ENCODE measurements around the gene TFF3.

Gene TFF3

DNA sequence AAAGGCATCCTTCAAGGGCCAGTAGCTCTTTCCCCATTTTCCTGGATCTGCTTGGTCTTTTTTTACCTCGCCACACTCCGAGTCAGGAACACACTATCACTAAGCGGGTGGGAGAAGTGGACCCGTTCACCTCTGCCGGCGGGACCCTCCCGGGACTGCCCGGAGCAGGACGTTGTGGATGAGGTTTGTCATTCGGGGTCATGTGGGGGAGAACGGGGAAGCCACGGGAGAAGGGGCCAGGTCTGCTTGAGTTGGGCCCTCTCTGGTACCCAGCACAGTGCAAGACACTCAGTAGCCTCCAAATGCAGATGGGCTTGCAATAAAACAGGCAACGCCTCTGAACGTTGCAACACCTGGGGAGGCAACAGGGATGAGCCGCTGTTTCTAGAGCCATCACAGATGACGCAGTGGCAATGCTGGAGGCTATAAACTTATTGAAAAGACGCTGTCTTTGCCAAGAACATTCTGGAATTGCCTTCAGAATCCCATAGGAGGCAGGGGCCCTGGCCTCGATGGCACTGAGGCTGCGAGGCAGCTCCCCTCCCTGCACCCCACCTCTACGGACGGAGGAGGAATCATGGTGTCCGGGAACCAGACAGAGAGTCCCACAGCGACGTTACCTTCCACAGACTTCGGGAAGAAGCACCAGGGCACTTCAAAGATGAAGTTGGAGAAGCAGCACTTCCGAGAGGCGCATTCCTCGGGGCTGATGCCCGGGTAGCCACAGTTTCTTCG, 31.8 kb upstream of the TFF3 start:
- DNase-seq (ENCODE audit: low read depth): no peak

DNA sequence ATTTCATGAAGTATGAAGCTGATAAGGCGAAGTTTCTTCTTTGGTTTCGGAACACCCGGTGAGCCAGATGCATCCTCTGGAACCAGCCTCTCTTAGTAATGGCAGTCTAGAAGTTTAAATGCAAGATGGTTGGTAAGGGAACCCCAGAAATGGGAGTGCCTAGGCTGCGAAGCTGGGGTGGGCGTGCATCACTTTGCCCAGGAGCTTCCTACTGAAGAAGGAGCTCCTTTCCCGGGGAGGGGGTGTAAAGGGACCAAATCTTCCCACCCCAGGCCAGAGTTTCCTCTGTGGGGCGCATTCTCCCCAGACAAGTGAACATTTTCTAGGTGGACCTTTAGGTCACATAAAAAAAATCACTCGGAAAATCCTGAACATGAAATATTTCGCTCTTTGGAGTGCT, 31.2 kb upstream of the TFF3 start:
- no peak for DNase-seq (ENCODE audit: low read depth)

DNA sequence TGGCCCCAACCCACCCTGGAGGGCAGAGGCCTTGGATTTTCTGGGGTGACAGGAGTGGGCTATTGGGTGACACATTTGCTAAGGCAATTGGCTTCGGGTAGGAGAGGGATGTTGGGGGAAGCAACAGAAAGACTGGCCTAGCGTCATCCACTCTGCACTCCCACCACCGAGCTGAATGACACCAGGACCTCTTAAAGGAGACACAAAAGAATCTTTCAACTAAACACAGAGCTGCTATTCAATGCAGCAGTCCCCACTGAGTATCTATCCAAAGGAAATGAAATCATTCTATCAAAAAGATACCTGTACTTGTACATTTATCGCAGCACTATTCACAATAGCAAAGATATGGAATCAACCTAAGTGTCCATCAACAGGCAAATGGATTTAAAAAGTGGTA, 29.4 kb upstream of the TFF3 start:
- DNase-seq (ENCODE audit: low read depth): no peak

DNA sequence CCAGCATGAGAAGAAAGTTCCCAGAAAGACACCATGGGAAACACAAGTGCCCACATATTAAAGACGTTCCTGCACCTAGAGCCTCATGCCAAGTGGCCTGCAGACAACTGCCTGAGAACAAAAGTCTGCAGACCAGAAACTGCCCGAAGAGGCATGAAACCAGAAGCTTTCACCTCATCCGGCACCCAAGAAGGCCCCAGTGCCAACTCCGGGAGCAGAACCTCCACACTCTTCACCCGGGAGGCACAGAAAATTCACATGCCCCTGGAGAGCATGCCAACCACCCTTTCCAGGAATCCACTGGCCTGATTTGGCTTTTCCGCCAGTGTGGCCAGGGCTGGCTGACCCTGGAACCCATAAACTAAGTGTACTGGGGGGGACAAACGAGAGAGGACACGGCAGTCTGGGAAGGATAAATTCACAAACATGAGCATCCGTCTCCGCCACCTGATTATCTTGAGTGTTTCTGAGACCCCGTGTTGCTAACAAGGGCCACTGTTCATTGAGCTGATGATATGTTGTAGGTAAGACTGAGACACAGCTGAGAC, 28.8 kb upstream of the TFF3 start:
- no peak for DNase-seq (ENCODE audit: low read depth)

DNA sequence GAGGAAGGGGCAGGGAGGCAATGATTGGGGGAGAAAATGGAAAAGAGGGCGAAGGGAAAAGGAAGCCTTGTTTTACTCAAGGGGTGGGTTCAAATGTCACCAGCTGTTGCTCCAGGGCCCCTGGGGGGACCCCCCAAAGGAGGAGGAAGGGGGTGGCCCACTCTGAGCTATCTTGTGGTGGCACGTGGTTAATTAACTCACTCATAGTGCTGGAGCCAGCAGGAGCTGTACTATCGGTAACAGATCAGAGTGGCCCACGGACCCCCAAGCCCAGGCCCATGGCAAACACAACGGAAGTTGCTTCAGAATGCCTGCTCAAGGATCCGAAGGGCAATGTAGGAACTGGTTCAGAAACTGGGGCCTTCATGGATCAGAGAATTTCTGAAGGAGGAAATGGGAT, 28.3 kb upstream of the TFF3 start:
- no peak for DNase-seq (ENCODE audit: low read depth)

DNA sequence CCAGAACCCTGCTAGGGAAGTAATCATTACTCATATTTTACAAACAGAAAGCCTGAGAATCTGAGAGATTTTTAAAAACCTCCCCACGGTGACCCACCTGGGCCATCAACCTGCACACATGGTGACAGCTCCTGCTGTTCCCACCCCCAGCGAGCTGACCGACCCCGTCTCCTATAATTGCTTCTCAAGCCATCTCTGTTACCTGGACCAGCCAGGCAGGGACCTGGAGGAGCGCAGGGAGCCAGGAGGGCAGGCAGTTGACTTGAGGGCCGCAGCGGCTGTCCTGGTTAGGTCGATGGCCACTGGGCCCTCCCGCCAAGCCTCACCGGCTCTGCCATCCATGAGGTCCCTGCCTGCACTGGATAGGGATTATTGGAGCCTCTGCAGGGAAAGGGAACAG, 27.9 kb upstream of the TFF3 start:
- DNase-seq (ENCODE audit: low read depth): no peak

DNA sequence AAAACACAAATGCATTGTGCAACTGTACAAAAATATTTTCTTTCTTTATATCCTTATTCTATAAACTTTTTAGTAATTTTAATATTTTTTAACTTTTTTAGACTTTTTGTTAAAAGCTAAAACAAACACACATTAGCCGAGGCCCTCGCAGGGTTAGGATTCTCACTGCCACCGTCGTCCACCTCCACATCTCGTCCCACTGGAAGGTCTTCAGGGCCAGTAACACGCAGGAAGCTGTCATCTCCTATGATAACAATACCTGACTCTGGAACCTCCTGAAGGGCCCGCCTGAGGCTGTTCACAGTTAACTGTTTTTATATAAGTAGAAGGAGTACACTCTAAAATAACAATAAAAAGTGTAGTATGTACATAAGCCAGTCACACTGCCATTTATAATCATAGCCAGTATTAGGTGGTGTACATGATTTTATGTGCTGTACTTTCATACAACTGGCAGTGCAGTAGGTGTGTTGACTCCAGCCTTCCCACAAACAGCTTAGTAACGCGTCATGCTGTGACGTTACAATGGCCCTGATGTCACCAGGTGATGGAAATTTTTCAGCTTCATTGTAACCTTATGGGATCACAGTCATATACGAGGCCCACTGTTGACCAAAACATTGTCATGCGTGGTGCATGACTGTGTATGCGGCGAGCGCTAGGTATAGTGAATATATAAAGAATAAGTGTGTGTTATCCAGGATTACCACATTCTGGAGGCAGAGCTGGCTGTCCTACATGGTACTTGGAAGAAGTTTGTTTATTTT, 26.8 kb upstream of the TFF3 start:
- no peak for DNase-seq (ENCODE audit: low read depth)

DNA sequence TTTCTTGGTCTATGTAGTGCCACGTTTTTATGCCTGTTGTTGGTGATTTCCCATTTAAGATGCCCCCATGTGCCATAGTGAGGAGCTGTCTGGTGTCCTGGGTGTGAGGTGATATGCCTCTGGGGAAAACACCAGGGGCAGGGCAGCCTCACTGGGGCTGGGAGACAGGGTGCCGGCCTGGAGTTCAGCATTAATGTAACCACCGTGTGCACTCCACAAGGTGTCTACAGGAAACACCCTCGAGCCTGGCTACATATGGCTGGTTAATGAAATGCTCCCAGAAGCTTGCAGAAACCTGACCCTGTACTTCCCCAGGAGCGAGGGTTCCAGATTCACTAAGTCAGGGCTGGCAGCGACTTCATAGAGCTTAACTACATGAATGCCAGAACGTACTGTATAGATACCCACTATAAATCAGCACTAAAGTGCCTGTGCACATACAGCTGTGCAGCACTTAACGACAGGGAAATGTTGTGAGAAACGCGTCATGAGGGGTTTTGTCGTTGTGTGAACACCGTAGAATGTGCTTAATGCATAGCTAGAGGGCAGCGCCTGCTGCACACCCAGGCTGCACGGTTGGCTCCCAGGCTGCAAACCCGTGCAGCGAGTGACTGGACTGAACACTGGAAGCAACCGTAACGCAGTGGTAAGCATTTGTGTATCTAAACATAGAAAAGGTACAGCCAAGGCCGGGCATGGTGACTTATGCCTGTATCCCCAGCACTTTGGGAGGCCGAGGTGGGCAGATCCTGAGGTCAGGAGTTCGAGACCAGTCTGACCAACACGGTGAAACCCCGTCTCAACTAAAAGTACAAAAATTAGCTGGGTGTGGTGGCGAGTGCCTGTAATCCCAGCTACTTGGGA, 25.2 kb upstream of the TFF3 start:
- no peak for DNase-seq (ENCODE audit: low read depth)

DNA sequence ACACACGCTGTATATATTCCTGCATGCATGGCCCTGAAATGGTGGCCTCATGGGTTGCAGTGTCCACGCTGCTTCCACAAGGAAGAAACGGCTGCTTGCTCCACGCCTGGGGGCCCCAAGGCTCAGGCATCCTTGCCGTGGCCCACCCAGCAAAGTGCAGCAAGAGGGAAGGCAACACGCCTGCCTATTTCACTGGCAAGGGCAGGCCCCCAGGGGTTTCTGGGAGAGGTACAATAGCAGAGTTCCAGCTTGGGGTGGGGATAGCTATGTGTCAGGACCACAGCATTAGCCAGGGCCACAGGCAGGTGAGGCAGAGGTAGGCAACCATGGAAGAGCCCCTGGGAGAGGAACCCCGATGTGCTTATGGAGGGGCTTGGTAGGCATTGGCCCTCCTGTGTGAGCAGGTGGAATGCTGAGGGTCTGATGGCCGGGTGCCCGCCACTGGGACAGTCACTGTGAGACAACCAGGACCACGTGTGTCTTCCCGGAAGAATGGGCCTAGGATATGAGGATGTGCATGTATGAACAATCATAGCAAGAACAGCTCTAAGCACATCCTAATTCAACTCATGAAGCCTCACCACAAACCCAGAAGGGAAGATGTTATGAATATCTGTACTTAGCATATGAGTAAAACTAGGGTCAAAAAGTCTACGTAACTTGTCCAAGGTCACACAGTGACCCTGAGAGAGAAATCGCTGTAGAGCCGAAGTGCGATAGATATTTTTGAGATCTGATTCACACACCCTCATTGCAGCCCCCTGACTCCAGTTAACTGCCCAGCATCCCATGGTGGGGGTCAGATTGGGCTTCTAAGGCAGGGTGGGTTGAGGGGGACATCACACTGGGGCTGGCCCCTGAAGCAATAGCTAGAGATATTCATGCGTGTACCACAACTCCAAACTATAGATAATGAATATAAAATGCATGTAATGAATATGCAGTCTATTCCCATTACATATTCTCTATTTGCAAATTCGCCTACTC, 23.8 kb upstream of the TFF3 start:
- DNase-seq (ENCODE audit: low read depth): no peak

DNA sequence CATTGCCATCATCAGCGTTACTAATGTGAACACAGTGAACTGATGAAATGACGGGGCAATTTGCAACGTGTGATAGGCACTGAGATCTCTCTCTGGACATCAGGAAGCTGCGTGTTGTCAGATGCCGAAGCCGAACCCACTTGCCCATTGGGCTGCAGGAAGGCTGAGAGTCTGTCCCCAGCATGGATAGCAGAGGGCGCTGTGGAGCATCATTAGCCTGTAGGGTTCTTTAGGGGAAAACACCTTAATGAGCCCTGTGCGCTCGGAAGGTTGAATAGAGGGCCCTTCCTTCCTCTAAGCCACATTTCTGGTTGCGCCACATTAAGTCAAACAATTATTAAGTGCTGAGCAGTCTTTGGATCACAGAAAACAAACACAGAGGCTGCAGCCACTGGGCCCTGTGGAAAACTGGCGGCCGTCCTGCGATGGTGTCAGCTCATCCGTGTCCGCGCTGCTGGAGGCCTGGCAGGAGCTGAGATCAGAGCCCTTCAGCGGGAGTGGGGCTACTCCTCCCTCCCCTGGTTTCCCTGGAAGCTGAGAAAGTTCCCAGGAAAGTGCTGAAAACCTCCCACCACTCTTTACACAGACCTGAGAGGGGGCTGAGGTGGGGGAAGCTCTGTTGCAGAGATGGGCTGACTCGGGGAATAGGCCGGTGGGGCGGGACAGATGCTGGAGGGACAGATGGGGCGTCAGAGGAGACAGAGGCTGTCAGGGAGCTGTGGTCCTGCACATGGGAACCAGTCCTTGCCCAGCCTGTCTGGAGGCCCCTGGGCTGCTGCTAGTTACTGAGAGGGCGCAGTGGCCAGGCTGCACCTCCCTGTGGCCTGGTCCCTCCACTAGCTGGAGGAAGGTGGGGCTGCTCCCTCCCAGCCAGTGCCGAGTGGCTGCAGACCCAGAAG, 22.9 kb upstream of the TFF3 start:
- DNase-seq (ENCODE audit: low read depth): peak; percentile 81

DNA sequence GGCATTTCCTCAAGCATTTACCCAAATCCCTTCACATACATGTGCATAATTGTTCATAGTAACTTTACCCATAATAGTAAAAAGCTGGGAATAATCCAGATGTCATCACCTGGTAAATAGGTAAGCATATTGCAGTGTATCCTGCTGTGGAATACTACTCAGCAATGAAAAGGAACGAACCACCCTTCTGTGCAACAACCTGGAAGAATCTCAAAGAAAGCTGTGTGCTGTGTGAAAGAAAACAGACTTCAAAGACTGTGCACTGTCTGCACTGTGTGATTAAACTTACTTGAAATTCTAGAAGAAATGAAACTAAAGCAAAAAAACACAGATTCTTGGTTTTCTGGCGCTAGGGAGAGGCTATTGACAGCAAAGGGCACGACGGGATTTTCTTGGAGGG, 22.1 kb upstream of the TFF3 start:
- DNase-seq (ENCODE audit: low read depth): no peak

DNA sequence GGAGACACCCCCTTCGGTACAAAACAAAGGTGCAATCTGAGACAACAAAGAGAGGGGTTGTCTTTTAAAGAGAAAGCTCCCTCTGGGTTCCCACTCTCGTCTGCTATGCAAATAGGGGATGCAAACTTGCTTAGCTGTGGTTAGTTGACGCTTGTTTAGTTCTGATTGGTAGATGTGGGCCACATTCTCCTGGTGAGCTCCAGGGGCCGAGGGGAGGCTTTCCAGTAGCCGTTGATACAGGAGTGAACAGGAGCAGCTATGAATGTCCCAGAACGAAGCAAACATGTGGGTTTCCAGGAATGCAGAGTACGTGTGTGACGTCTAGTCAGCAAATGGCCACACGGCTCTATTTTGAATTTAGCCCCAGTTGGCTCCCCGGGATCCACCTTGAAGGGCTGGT, 20.8 kb upstream of the TFF3 start:
- no peak for DNase-seq (ENCODE audit: low read depth)

DNA sequence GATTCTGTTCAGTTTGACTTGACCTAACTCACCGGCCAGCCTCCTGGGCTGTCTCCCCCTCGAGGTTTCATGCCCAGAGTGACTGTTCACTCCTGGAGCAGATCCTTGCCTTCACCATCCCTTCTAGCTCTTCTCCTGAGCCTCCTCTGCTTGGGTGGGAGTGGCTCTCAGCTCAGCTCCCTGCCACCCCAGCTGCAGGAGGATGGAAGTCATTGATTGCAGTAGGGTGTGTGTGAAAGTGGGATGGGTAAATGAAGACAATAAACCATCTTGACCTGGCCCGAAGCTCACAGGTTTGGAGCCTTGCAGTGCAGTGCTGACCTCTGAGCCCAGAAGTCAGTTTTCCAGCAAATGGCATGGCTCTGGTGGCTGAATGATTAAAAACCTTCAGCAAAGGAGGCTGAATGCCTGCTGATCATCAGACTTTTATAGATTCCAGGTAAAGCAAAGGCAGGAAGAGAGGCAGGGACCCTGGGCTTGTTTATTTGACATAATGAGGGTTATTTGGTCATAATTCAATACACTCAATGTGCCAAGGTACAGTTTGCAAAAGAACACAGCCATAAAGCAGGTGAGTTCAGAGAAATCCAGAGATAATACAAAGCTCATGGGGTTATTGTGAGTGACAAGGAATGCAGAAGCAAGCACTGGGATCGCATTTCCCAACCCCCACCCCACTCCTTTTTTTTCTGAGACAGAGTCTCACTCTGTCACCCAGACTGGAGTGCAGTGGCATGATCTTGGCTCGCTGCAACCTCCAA, 17.5 kb upstream of the TFF3 start:
- DNase-seq (ENCODE audit: low read depth): no peak

DNA sequence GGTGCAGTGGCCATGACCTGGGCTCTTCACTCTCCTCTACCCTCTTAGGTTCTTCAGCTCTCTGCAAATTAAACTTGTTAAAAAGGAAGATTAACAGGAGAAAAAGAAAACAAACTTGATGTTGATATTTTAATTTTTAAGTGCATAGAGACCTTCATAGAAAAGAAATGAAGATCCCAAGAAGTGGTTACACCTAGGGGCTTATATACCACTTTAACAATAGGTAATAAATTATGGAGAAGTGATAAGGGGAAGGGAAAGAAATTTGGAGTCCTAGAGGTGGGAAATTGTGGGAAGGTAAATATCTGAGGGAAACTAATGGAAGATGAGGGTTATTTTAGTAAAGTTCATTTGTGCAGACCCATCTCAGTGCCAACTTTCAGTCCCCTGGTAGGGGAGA, 16.5 kb upstream of the TFF3 start:
- DNase-seq (ENCODE audit: low read depth): no peak

DNA sequence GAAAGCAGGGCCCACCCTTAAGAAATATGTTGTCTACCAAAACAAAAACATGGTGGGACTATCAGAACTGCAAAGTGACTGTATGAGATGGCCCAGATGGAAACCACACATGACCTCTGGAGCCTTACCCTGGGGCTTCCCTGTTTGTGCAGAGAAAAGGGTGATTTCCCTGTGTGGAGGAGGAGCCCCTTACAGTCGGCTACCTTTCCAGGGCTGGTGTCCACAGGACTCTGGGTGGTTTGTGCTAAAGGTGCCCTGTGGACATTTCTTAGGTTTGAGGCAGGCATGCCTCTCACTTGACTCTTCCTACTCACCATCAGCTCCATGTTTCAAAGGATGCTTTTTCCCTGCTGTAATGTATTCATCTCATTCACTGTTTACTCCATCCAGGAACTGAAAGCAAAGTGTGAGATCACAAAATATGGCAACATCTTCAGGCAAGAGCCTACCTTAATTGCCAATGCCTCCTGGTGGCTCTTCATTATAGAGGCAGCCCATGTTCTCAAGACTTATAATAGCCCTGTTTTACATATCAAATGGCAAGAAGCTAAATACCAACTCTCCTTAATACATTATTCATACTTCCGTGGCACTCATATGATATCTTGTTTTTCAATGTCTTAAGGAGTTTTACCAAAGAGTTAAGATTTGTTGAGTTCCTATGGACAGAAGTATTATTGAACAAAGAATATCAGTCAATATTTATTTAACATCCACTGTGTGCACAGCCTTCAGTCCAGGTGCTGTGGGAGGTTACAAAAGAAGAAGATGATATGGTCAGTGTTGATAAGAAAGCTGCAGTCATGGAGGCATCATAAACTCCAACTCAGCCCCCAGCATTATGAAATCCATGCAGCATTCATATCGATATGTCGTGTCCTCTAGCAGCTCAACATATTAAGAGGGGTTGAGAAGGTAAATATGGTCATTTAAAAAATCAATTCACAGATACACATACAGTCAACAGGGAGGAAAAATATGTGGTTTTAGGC, 15.5 kb upstream of the TFF3 start:
- no peak for DNase-seq (ENCODE audit: low read depth)

DNA sequence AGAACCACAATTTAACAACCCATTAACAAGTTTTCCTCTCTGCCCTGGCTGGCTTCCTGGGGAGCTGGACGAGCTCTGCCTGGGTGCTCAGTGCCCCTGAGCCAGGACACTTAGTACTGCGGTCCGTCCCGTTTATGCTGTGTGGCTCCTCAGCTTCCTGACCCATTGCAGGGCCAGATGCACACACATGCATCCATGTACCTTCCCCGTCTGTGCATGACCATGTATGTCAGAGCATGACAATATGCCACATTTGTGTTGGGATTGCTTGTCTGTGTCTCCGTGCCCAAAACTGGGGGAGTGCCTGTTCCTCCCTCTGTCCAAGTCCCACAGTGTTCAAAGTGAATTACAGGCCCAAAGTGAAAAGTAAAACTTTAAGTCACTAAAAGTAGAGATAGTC, 9.7 kb upstream of the TFF3 start:
- DNase-seq (ENCODE audit: low read depth): no peak

DNA sequence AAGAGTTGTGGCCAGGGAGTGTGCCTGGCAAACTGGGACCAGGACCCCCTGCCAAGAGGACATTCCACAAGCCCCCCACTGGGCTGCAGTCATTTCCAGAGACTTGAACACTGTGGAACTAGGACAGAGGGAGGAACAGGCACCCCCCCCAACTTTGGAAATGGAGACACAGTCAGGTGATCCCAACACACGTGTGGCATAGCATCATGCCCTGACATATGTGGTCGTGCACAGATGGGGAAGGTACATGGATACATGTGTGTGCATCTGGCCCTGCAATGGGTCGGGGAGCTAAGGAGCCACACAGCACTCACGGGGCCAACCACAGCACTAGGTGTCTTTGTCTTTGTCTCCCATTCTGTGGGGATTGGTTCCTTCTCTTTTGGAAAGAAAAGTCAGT, 6.6 kb upstream of the TFF3 start:
- DNase-seq (ENCODE audit: low read depth): no peak

DNA sequence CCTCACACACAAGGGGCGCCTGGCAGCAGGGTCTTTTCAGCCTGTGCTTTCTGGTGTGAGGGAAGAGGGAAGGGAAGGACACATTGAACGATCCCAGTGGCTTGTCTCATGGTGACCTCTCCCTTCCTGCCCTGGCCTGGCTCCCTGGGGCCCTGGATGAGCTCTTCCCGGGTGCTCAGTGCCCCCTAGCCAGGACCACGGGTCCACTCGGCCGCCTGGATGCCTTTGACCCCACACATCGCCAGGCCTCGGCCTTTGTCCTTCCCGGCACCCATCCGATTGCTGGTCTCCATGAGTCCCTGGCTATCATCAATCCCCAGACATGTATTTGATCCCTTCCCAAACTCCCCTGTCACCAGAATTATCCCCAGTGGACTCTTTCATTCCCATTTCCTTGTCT, 6.0 kb upstream of the TFF3 start:
- no peak for DNase-seq (ENCODE audit: low read depth)
